ENCODE results near the gene KLB.

DNA sequence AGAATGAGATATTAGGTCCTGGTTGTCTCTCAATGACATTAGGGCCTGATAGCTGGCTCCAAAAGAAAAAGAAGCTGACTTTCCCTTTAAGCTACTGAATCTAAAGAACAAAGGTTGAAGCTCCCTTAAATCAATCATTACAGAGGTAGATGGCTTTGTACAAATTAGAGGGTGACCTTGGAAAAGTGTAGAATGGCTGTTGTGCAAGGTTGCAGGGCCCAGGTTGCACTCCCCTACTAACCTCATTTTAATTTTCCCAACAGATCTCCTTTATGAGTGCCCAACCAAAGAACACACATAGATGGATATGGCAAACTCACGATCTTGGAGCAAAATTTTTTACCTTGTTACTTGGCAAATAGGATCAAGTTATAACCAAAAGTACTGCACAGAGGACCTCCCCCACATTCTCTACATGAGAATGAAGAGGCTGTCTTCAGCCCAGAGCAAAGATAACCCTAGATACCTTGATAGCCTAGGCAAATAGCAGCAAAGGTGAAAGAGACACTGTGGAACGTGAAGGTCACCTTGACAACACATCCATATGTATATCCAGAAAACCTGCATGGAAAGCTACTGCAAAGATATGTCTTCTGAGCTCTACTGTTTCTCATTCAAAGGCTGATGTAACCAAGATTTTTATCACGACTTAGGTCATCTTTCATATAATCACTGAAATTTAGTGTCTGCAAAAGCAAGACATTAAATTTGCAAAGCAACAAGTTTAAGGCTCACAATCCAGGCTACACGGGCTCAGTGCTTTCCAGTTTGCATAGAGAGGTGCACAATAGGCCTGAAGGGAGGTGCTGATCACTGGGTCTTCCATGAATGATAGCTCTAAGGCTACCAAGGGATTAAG, 23.0 kb downstream of the KLB start:
- TF ChIP-seq, protein P1, sequence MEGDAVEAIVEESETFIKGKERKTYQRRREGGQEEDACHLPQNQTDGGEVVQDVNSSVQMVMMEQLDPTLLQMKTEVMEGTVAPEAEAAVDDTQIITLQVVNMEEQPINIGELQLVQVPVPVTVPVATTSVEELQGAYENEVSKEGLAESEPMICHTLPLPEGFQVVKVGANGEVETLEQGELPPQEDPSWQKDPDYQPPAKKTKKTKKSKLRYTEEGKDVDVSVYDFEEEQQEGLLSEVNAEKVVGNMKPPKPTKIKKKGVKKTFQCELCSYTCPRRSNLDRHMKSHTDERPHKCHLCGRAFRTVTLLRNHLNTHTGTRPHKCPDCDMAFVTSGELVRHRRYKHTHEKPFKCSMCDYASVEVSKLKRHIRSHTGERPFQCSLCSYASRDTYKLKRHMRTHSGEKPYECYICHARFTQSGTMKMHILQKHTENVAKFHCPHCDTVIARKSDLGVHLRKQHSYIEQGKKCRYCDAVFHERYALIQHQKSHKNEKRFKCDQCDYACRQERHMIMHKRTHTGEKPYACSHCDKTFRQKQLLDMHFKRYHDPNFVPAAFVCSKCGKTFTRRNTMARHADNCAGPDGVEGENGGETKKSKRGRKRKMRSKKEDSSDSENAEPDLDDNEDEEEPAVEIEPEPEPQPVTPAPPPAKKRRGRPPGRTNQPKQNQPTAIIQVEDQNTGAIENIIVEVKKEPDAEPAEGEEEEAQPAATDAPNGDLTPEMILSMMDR (IDR thresholded peaks at IDR 0.05; ENCODE audit: insufficient read depth, low read length) = no peak
- TF ChIP-seq POLR2AphosphoS5 (IDR thresholded peaks at IDR 0.05; ENCODE audit: low read depth) (no peak), GABPA (IDR thresholded peaks at IDR 0.05; ENCODE audit: low read depth) (no peak), SPI1 (IDR thresholded peaks at IDR 0.05; ENCODE audit: borderline replicate concordance, low read depth) (no peak)
- TF ChIP-seq, protein P2, sequence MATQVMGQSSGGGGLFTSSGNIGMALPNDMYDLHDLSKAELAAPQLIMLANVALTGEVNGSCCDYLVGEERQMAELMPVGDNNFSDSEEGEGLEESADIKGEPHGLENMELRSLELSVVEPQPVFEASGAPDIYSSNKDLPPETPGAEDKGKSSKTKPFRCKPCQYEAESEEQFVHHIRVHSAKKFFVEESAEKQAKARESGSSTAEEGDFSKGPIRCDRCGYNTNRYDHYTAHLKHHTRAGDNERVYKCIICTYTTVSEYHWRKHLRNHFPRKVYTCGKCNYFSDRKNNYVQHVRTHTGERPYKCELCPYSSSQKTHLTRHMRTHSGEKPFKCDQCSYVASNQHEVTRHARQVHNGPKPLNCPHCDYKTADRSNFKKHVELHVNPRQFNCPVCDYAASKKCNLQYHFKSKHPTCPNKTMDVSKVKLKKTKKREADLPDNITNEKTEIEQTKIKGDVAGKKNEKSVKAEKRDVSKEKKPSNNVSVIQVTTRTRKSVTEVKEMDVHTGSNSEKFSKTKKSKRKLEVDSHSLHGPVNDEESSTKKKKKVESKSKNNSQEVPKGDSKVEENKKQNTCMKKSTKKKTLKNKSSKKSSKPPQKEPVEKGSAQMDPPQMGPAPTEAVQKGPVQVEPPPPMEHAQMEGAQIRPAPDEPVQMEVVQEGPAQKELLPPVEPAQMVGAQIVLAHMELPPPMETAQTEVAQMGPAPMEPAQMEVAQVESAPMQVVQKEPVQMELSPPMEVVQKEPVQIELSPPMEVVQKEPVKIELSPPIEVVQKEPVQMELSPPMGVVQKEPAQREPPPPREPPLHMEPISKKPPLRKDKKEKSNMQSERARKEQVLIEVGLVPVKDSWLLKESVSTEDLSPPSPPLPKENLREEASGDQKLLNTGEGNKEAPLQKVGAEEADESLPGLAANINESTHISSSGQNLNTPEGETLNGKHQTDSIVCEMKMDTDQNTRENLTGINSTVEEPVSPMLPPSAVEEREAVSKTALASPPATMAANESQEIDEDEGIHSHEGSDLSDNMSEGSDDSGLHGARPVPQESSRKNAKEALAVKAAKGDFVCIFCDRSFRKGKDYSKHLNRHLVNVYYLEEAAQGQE (IDR thresholded peaks at IDR 0.05; ENCODE audit: insufficient replicate concordance, low read depth) = no peak
